Osteocyte (in vitro differentiated cells): ENCODE measurements around the gene PALMD. TPM values are rescaled to one million over a fixed set of nuclear protein-coding genes. Genes with fewer than 3 reads are reported as not detected.

Source experiments
- DNase-seq: peaks from one replicate; pipeline ENCODE4 v3.0.0; 2021; ENCODE audit warnings: mixed read lengths; ENCODE audit not compliant: unreplicated experiment; ENCODE audit errors: extremely low spot score
- H3K27ac Mint-ChIP-seq: one replicate; pipeline ENCODE4 v1.8.0; 2021; ENCODE audit warnings: mild to moderate bottlenecking, mixed read lengths; ENCODE audit not compliant: unreplicated experiment
- H3K27me3 Mint-ChIP-seq: one replicate; pipeline ENCODE4 v1.8.0; 2021; ENCODE audit warnings: mixed read lengths; ENCODE audit not compliant: unreplicated experiment
- H3K36me3 Mint-ChIP-seq: one replicate; pipeline ENCODE4 v1.8.0; 2021; ENCODE audit warnings: mixed read lengths; ENCODE audit not compliant: unreplicated experiment
- H3K4me1 Mint-ChIP-seq: one replicate; pipeline ENCODE4 v1.8.0; 2021; ENCODE audit warnings: mixed read lengths; ENCODE audit not compliant: unreplicated experiment
- H3K4me3 Mint-ChIP-seq: one replicate; pipeline ENCODE4 v1.8.0; 2021; ENCODE audit warnings: mild to moderate bottlenecking, moderate library complexity, mixed read lengths; ENCODE audit not compliant: unreplicated experiment
- H3K9me3 Mint-ChIP-seq: one replicate; pipeline ENCODE4 v1.8.0; 2021; ENCODE audit warnings: mixed read lengths; ENCODE audit not compliant: unreplicated experiment
- CTCF ChIP-seq: fragments of 200-600 bp; sonication (generic); IDR thresholded peaks from 2 replicates; pipeline ENCODE4 v1.5.0; 2021; ENCODE audit warnings: antibody characterized with exemption, mild to moderate bottlenecking, moderate library complexity
- total RNA-seq: library from RNA; stranded (reverse); gene quantifications from 2 replicates; pipeline ENCODE4 v1.2.1, GENCODE V29; 2021

PALMD gene
- total RNA-seq, 1 donor from 2014 or later: 7.0 TPM

GRCh38 chr1:99640672-99641071 is 5.2 kb upstream of the PALMD start:
- TF ChIP-seq CTCF: no peak
- Mint-ChIP-seq H3K4me1 (peaks cover 17% of the 10 kb centered on the region), H3K4me3 (no peak overlapping the region), H3K36me3 (no peaks in the 10 kb centered on the region), H3K9me3 (no peaks in the 10 kb centered on the region), H3K27me3 (no peaks in the 10 kb centered on the region), H3K27ac (no peak overlapping the region)
- no peak for DNase-seq

GRCh38 chr1:99641558-99641957 is 4.4 kb upstream of the PALMD start:
- Mint-ChIP-seq H3K36me3 (no peaks in the 10 kb centered on the region), H3K4me1 (peaks cover 18% of the 10 kb centered on the region), H3K9me3 (no peaks in the 10 kb centered on the region), H3K4me3 (no peak overlapping the region), H3K27ac (no peak overlapping the region), H3K27me3 (no peaks in the 10 kb centered on the region)
- no peak for DNase-seq
- TF ChIP-seq CTCF: no peak

GRCh38 chr1:99642053-99642452 is 3.9 kb upstream of the PALMD start:
- Mint-ChIP-seq H3K9me3 (no peaks in the 10 kb centered on the region), H3K4me1 (peaks cover 23% of the 10 kb centered on the region), H3K27ac (no peak overlapping the region), H3K4me3 (no peak overlapping the region), H3K27me3 (no peaks in the 10 kb centered on the region), H3K36me3 (no peaks in the 10 kb centered on the region)
- DNase-seq: no peak
- TF ChIP-seq CTCF: no peak

GRCh38 chr1:99643021-99643779 is 2.7 kb upstream of the PALMD start:
- Mint-ChIP-seq H3K27me3 (no peaks in the 10 kb centered on the region), H3K36me3 (no peaks in the 10 kb centered on the region), H3K27ac (no peak overlapping the region), H3K4me3 (no peak overlapping the region), H3K9me3 (no peaks in the 10 kb centered on the region), H3K4me1 (peaks cover 30% of the 10 kb centered on the region)
- TF ChIP-seq CTCF: no peak
- DNase-seq: no peak

- no peak for DNase-seq
- Mint-ChIP-seq H3K27ac (no peak overlapping the region), H3K4me3 (no peak overlapping the region), H3K27me3 (no peaks in the 10 kb centered on the region), H3K9me3 (no peaks in the 10 kb centered on the region), H3K4me1 (peaks cover 30% of the 10 kb centered on the region), H3K36me3 (no peaks in the 10 kb centered on the region)
- TF ChIP-seq CTCF: no peak
Observed at GRCh38 chr1:99644279-99645004, 1.5 kb upstream of the PALMD start.
